Fibroblast of lung (primary cell): Measurements from ENCODE around the gene PC.

Experiments used
- CTCF ChIP-seq, 2 donors: IDR thresholded peaks in 1 of 2; conservative IDR thresholded peaks in 1 of 2; 1 replicate in 1 of 2; 2 replicates in 1 of 2; pipeline ENCODE4 v1.5.1; 2011 to 2012; ENCODE audit warnings: low read length in 2 of 2, control low read depth in 1 of 2, inconsistent platforms in 1 of 2, low read depth in 1 of 2, mild to moderate bottlenecking in 1 of 2
- EZH2 ChIP-seq: IDR thresholded peaks from 2 replicates; pipeline ENCODE4 v1.5.1; 2012; ENCODE audit warnings: low read length, control low read depth, mild to moderate bottlenecking; ENCODE audit errors: missing control alignments

- TF ChIP-seq CTCF (conservative IDR thresholded peaks at IDR 0.05 in 1 of 2, IDR thresholded peaks at IDR 0.05 in 1 of 2; ENCODE audit: low read depth in 1 of 2, low read length in 2 of 2) (no peak), EZH2 (no peak)
These were observed 107.5 kb downstream of the PC start for GRCh38 chr11:66850588-66851238.
